ENCODE measurements around the gene GTPBP6. TPM values are rescaled to one million over a fixed set of nuclear protein-coding genes. Genes with fewer than 3 reads are reported as not detected.

The GTPBP6 gene
- total RNA-seq, 1 experiment from 2014 or later: 37.4 TPM

GRCh38 chrX:334971-335757 is 16.6 kb upstream of the GTPBP6 start:
- intact Hi-C loops (cut with micrococcal nuclease; ENCODE audit: unreplicated experiment): no loop called here
- POLR2A ChIA-PET: no interaction called here

GRCh38 chrX:334331-334891 is 15.8 kb upstream of the GTPBP6 start:
- no peak for DNase-seq (ENCODE audit: low read depth, low spot score)
- in situ Hi-C loops (cut with HindIII; ENCODE audit: low pct_unique_long_range_greater_than_20kb, low sequenced_read_pairs) (no loop called here), intact Hi-C loops (cut with micrococcal nuclease; ENCODE audit: unreplicated experiment) (no loop called here)
- no peak overlapping the region for H3K27ac ChIP-seq (ENCODE audit: low read length)
- TF ChIP-seq POLR2AphosphoS5 (IDR thresholded peaks at IDR 0.05; ENCODE audit: low read depth, low read length) (no peak), TCF7L2 (IDR thresholded peaks at IDR 0.05; ENCODE audit: low read depth, low read length) (no peak), REST (IDR thresholded peaks at IDR 0.05; ENCODE audit: insufficient read depth in 1 of 2, low read depth in 2 of 2, low read length in 1 of 2) (no peak), SIN3A (IDR thresholded peaks at IDR 0.05; ENCODE audit: borderline replicate concordance, insufficient read depth, low read depth, low read length) (no peak)
- TF ChIP-seq, protein P1, sequence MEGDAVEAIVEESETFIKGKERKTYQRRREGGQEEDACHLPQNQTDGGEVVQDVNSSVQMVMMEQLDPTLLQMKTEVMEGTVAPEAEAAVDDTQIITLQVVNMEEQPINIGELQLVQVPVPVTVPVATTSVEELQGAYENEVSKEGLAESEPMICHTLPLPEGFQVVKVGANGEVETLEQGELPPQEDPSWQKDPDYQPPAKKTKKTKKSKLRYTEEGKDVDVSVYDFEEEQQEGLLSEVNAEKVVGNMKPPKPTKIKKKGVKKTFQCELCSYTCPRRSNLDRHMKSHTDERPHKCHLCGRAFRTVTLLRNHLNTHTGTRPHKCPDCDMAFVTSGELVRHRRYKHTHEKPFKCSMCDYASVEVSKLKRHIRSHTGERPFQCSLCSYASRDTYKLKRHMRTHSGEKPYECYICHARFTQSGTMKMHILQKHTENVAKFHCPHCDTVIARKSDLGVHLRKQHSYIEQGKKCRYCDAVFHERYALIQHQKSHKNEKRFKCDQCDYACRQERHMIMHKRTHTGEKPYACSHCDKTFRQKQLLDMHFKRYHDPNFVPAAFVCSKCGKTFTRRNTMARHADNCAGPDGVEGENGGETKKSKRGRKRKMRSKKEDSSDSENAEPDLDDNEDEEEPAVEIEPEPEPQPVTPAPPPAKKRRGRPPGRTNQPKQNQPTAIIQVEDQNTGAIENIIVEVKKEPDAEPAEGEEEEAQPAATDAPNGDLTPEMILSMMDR (IDR thresholded peaks at IDR 0.05): no peak
- H3K4me1 ChIP-seq (ENCODE audit: control insufficient read depth, insufficient read depth, low read length): no peaks in the 10 kb centered on the region
- no peak overlapping the region for H3K4me3 ChIP-seq (ENCODE audit: low read depth in 2 of 2, low read length in 2 of 2)
- ATAC-seq: no peak
- no TSS peak for BruUV-seq (replicated peaks)
- no peaks in the 10 kb centered on the region for H3K36me3 ChIP-seq (ENCODE audit: control insufficient read depth, insufficient read depth, low read length)
- ChIA-PET POLR2A (no interaction called here), CTCF (no interaction called here)
- H3K27me3 ChIP-seq (ENCODE audit: control insufficient read depth, insufficient read depth, low read length): no peaks in the 10 kb centered on the region
- H3K9me3 ChIP-seq (ENCODE audit: control insufficient read depth, insufficient read depth, low read depth, low read length): no peaks in the 10 kb centered on the region

More at GRCh38 chrX:334971-335757, 16.6 kb upstream of the GTPBP6 start:
- BruUV-seq (replicated peaks): no TSS peak
- Histone ChIP-seq H3K36me3 (ENCODE audit: control insufficient read depth, insufficient read depth, low read length) (no peaks in the 10 kb centered on the region), H3K4me3 (ENCODE audit: low read depth in 2 of 2, low read length in 2 of 2) (no peak overlapping the region), H3K4me1 (ENCODE audit: control insufficient read depth, insufficient read depth, low read length) (no peaks in the 10 kb centered on the region), H3K27me3 (ENCODE audit: control insufficient read depth, insufficient read depth, low read length) (no peaks in the 10 kb centered on the region), H3K9me3 (ENCODE audit: control insufficient read depth, insufficient read depth, low read depth, low read length) (no peaks in the 10 kb centered on the region), H3K27ac (ENCODE audit: low read length) (no peak overlapping the region)
- TF ChIP-seq POLR2AphosphoS5 (IDR thresholded peaks at IDR 0.05; ENCODE audit: low read depth, low read length) (no peak), REST (IDR thresholded peaks at IDR 0.05; ENCODE audit: insufficient read depth in 1 of 2, low read depth in 2 of 2, low read length in 1 of 2) (no peak), SIN3A (IDR thresholded peaks at IDR 0.05; ENCODE audit: borderline replicate concordance, insufficient read depth, low read depth, low read length) (no peak), TCF7L2 (IDR thresholded peaks at IDR 0.05; ENCODE audit: low read depth, low read length) (no peak)
- TF ChIP-seq, protein P1 (IDR thresholded peaks at IDR 0.05): no peak
- CTCF ChIA-PET: no interaction called here
- in situ Hi-C loops (cut with HindIII; ENCODE audit: low pct_unique_long_range_greater_than_20kb, low sequenced_read_pairs): no loop called here
- ATAC-seq (no peak), DNase-seq (ENCODE audit: low read depth, low spot score) (no peak)

Measured in Panc1 (cell line).